GM23248 (cell line): ENCODE results near the gene ST6GALNAC6. TPM values are rescaled to one million over a fixed set of nuclear protein-coding genes. Genes with fewer than 3 reads are reported as not detected.
"Not testable (repeated sequence)": the region's sequence is repeated elsewhere in the genome, so short reads cannot be mapped to it uniquely, and the experiment has no call there.

Experiments used
- DNase-seq: peaks from one replicate; pipeline ENCODE4 v3.0.0-alpha.2; 2015
- H2AFZ ChIP-seq: fragments of 200-600 bp; sonication (generic); 2 replicates; pipeline ENCODE4 v1.6.1; 2016; ENCODE audit warnings: antibody characterized with exemption
- H3F3A ChIP-seq: fragments of 200-600 bp; sonication (generic); 2 replicates; pipeline ENCODE4 v1.6.1; 2016; ENCODE audit warnings: mild to moderate bottlenecking, antibody characterized with exemption, mixed run types; ENCODE audit not compliant: insufficient read depth
- H3K27ac ChIP-seq: fragments of 200-600 bp; sonication (generic); 2 replicates; pipeline ENCODE4 v1.5.1; 2016; ENCODE audit warnings: mild to moderate bottlenecking
- H3K27me3 ChIP-seq: fragments of 200-600 bp; sonication (generic); replicated peaks from 2 replicates; pipeline ENCODE4 v1.6.1; 2016; ENCODE audit warnings: mild to moderate bottlenecking; ENCODE audit not compliant: insufficient read depth
- H3K36me3 ChIP-seq: fragments of 200-600 bp; sonication (generic); 2 replicates; pipeline ENCODE4 v1.6.1; 2016; ENCODE audit warnings: low read depth, mild to moderate bottlenecking
- H3K4me1 ChIP-seq: fragments of 200-600 bp; sonication (generic); 2 replicates; pipeline ENCODE4 v1.6.1; 2016; ENCODE audit warnings: mild to moderate bottlenecking; ENCODE audit not compliant: insufficient read depth
- H3K4me2 ChIP-seq: fragments of 200-600 bp; sonication (generic); one replicate; pipeline ENCODE4 v1.6.1; 2016; ENCODE audit warnings: mild to moderate bottlenecking; ENCODE audit not compliant: unreplicated experiment
- H3K4me3 ChIP-seq: fragments of 200-600 bp; sonication (generic); 2 replicates; pipeline ENCODE4 v1.5.1; 2016; ENCODE audit warnings: mild to moderate bottlenecking
- H3K79me2 ChIP-seq: fragments of 200-600 bp; sonication (generic); 2 replicates; pipeline ENCODE4 v1.6.1; 2016; ENCODE audit warnings: mild to moderate bottlenecking; ENCODE audit not compliant: insufficient read depth
- H3K9ac ChIP-seq: fragments of 200-600 bp; sonication (generic); 2 replicates; pipeline ENCODE4 v1.6.1; 2016; ENCODE audit warnings: mild to moderate bottlenecking
- H3K9me2 ChIP-seq: fragments of 200-600 bp; sonication (generic); 2 replicates; pipeline ENCODE4 v1.6.1; 2016; ENCODE audit warnings: mixed run types, mild to moderate bottlenecking, moderate library complexity; ENCODE audit not compliant: insufficient read depth
- H3K9me3 ChIP-seq: fragments of 200-600 bp; sonication (generic); one replicate; pipeline ENCODE4 v1.6.1; 2017; ENCODE audit warnings: low read depth
- H4K20me1 ChIP-seq: fragments of 200-600 bp; sonication (generic); 2 replicates; pipeline ENCODE4 v1.6.0; 2016; ENCODE audit not compliant: insufficient read depth
- EZH2 ChIP-seq: fragments of 200-600 bp; sonication (generic); IDR thresholded peaks from 2 replicates; pipeline ENCODE4 v1.6.1; 2018; ENCODE audit warnings: antibody characterized with exemption, mild to moderate bottlenecking; ENCODE audit not compliant: insufficient read depth, poor library complexity, severe bottlenecking
- EZH2phosphoT487 ChIP-seq: fragments of 200-600 bp; sonication (generic); IDR thresholded peaks from 2 replicates; pipeline ENCODE4 v1.6.1; 2018; ENCODE audit warnings: antibody characterized with exemption, moderate library complexity, mild to moderate bottlenecking, low read depth; ENCODE audit not compliant: insufficient read depth
- WGBS, 2 experiments: methylation state at CpG; one replicate each; pipeline ENCODE4 v1.1.6; 2015 to 2017; ENCODE audit warnings: low lambda C conversion rate in 2 of 2, low coverage in 1 of 2; ENCODE audit errors: missing lambda C conversion rate in 2 of 2; 5-methylcytosine and 5-hydroxymethylcytosine counted together
- in situ Hi-C: fragments of 300-500 bp; cut with MboI; formaldehyde crosslinking; loops from 2 replicates; pipeline ENCODE4 v1.15.0; 2020
- polyA plus RNA-seq: library from polyadenylated mRNA; unstranded; fragments of >200 nt; fragmentation: Nextera tagmentation; extraction: Ambion mirVana; gene quantifications from 2 replicates; pipeline ENCODE4 v1.2.1, GENCODE V29; 2016
- total RNA-seq: library from RNA; depleted of rRNA; stranded (reverse); fragments of >200 nt; shearing (Covaris generic); gene quantifications from 2 replicates; pipeline ENCODE4 v1.2.3, GENCODE V29; 2014

ST6GALNAC6 gene
- total and polyA plus RNA-seq, 2 experiments from 2014 or later: 81.1 to 88.0 TPM

GRCh38 chr9:127873223-127873691, 26.1 kb downstream of the ST6GALNAC6 start:
- in situ Hi-C loops: no loop called here
- Histone ChIP-seq H3F3A (0 out of 2 replicates have a peak, but pooled peaks cover 2% of the 10 kb centered on the region), H3K9me2 (no peaks in the 10 kb centered on the region), H3K9me3 (no peaks in the 10 kb centered on the region), H3K27ac (no peak overlapping the region), H2AFZ (no peak overlapping the region), H3K4me3 (no peak overlapping the region), H3K27me3 (no peaks in the 10 kb centered on the region), H3K4me2 (no peak overlapping the region), H3K4me1 (peaks cover 34% of the 10 kb centered on the region), H3K36me3 (no peaks in the 10 kb centered on the region), H4K20me1 (no peaks in the 10 kb centered on the region), H3K9ac (no peak overlapping the region), H3K79me2 (peaks cover 13% of the 10 kb centered on the region; the same call in 1 of the 2 replicates)
- no peak for DNase-seq
- WGBS, 2 experiments: 76 to 81% methylated on average over 14 to 19 of the region's 19 CpGs
- TF ChIP-seq EZH2phosphoT487 (no peak), EZH2 (no peak)

GRCh38 chr9:127872369-127873222, 26.8 kb downstream of the ST6GALNAC6 start:
- no peak for DNase-seq
- in situ Hi-C loops: no loop called here

GRCh38 chr9:127871531-127871930, 27.9 kb downstream of the ST6GALNAC6 start:
- Histone ChIP-seq H3K36me3 (no peaks in the 10 kb centered on the region), H3F3A (no peaks in the 10 kb centered on the region), H3K79me2 (peaks cover 8% of the 10 kb centered on the region; the same call in 1 of the 2 replicates), H4K20me1 (no peaks in the 10 kb centered on the region), H3K4me1 (peaks cover 26% of the 10 kb centered on the region), H3K27ac (no peak overlapping the region), H2AFZ (no peak overlapping the region), H3K4me3 (no peak overlapping the region), H3K9ac (no peak overlapping the region), H3K4me2 (no peak overlapping the region), H3K9me2 (no peaks in the 10 kb centered on the region), H3K27me3 (no peaks in the 10 kb centered on the region), H3K9me3 (no peaks in the 10 kb centered on the region)
- 81% methylated on average over 9 of the region's 9 CpGs for WGBS, 2 experiments
- TF ChIP-seq EZH2phosphoT487 (no peak), EZH2 (no peak)
- DNase-seq: no peak
- in situ Hi-C loops: no loop called here

More at GRCh38 chr9:127872369-127873222, 26.8 kb downstream of the ST6GALNAC6 start:
- H3K9me3 ChIP-seq: no peaks in the 10 kb centered on the region
- no peaks in the 10 kb centered on the region for H3F3A ChIP-seq
- no peaks in the 10 kb centered on the region for H3K36me3 ChIP-seq
- no peak overlapping the region for H3K9ac ChIP-seq
- H2AFZ ChIP-seq: no peak overlapping the region
- H3K27me3 ChIP-seq: no peaks in the 10 kb centered on the region
- peaks cover 13% of the 10 kb centered on the region; the same call in 1 of the 2 replicates for H3K79me2 ChIP-seq
- peaks cover 30% of the 10 kb centered on the region for H3K4me1 ChIP-seq
- no peak overlapping the region for H3K4me2 ChIP-seq
- TF ChIP-seq EZH2phosphoT487: no peak
- TF ChIP-seq EZH2: no peak
- H3K27ac ChIP-seq: no peak overlapping the region
- no peaks in the 10 kb centered on the region for H4K20me1 ChIP-seq
- no peaks in the 10 kb centered on the region for H3K9me2 ChIP-seq
- H3K4me3 ChIP-seq: no peak overlapping the region
- 94 to 98% methylated on average over 15 to 20 of the region's 20 CpGs for WGBS, 2 experiments

DNA sequence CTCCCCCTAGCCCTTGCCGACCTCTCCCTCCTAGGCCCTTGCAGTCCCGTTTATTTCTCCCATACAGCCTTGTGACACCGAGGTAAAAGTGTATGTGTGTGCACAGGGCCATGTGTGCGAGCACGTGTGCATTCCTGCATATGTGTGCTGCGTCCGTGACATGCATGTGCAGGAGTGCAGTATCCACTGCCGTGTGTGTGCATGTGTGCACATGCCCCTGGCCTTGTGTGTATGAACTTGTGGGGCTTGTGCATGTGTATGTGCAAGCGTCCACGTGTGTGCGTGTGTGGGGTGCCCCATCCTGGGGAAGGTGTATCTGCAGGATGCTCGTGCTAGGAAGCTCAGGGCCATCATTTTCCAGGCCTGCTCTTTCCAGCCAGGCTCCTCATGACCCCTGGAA, 28.5 kb downstream of the ST6GALNAC6 start:
- no peaks in the 10 kb centered on the region for H3F3A ChIP-seq
- WGBS, 2 experiments: 85 to 88% methylated on average over 12 of the region's 12 CpGs
- peaks cover 21% of the 10 kb centered on the region for H3K4me1 ChIP-seq
- no peak overlapping the region for H3K9ac ChIP-seq
- in situ Hi-C loops: no loop called here
- no peaks in the 10 kb centered on the region for H4K20me1 ChIP-seq
- no peak overlapping the region for H3K4me2 ChIP-seq
- TF ChIP-seq EZH2: no peak
- no peak for TF ChIP-seq EZH2phosphoT487
- H3K79me2 ChIP-seq: peaks cover 3% of the 10 kb centered on the region; the same call in 1 of the 2 replicates
- H3K27ac ChIP-seq: no peak overlapping the region
- no peak for DNase-seq
- H3K9me3 ChIP-seq: no peaks in the 10 kb centered on the region
- no peak overlapping the region for H3K4me3 ChIP-seq
- no peaks in the 10 kb centered on the region for H3K27me3 ChIP-seq
- no peaks in the 10 kb centered on the region for H3K9me2 ChIP-seq
- no peak overlapping the region for H2AFZ ChIP-seq
- H3K36me3 ChIP-seq: no peaks in the 10 kb centered on the region

DNA sequence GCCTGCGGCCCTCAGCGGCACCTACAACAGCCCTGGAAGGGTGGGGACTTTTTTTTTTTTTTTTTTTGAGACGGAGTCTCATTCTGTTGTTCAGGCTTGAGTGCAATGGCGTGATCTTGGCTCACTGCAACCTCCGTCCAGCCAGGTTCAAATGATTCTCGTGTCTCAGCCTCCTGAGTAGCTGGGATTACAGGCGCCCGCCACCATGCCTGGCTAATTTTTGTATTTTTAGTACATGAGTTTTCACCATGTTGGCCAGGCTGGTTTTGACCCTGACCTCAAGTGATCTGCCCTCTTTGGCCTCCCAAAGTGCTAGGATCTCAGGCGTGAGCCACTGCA, 29.3 kb downstream of the ST6GALNAC6 start:
- H3K36me3 ChIP-seq, H3K4me3 ChIP-seq, H3K9ac ChIP-seq, H3F3A ChIP-seq, H4K20me1 ChIP-seq, H3K79me2 ChIP-seq, H3K9me3 ChIP-seq, in situ Hi-C loops, H3K9me2 ChIP-seq, H3K27ac ChIP-seq, DNase-seq, H3K27me3 ChIP-seq, H2AFZ ChIP-seq, H3K4me2 ChIP-seq: not testable (repeated sequence)
- H3K4me1 ChIP-seq: peaks cover 14% of the 10 kb centered on the region
- 66 to 69% methylated on average over 9 of the region's 9 CpGs for WGBS, 2 experiments
